Raji (cell line): Measurements from ENCODE around the gene PRPF6.

Experiments used
- POLR2A ChIP-seq: IDR thresholded peaks from 2 replicates; pipeline ENCODE4 v1.6.1; 2011; ENCODE audit warnings: low read depth, low read length, control low read depth; ENCODE audit not compliant: insufficient read depth

The PRPF6 gene

GRCh38 chr20:63955827-63956663 lies 24.9 kb upstream of the PRPF6 start, which contains the start of gene UCKL1:
Gene UCKL1, minus strand, starts transcription at chr20:63956416. Its CDS starts 44 bp downstream, at chr20:63956372.
- peak; percentile 88 for TF ChIP-seq POLR2A

- no peak for TF ChIP-seq POLR2A
Observed at GRCh38 chr20:63956664-63957003, 24.3 kb upstream of the PRPF6 start.

- TF ChIP-seq POLR2A = peak; percentile 80
Observed at GRCh38 chr20:63957004-63957689, 23.8 kb upstream of the PRPF6 start.

- TF ChIP-seq POLR2A = no peak
Observed at GRCh38 chr20:63957690-63958441, 23.1 kb upstream of the PRPF6 start.

GRCh38 chr20:63958471-63958870 lies 22.5 kb upstream of the PRPF6 start:
- TF ChIP-seq POLR2A = no peak

- TF ChIP-seq POLR2A = no peak
Observed at GRCh38 chr20:63958964-63959698, 21.8 kb upstream of the PRPF6 start.

- no peak for TF ChIP-seq POLR2A
Observed at GRCh38 chr20:63959699-63960075, 21.2 kb upstream of the PRPF6 start.

GRCh38 chr20:63961664-63962425 lies 19.1 kb upstream of the PRPF6 start:
- no peak for TF ChIP-seq POLR2A

GRCh38 chr20:63962426-63963347 lies 18.2 kb upstream of the PRPF6 start:
- TF ChIP-seq POLR2A = no peak

GRCh38 chr20:63963348-63963741 lies 17.6 kb upstream of the PRPF6 start:
- TF ChIP-seq POLR2A = no peak

GRCh38 chr20:63963784-63964301 lies 17.1 kb upstream of the PRPF6 start:
- no peak for TF ChIP-seq POLR2A

GRCh38 chr20:63964412-63964811 lies 16.5 kb upstream of the PRPF6 start:
- no peak for TF ChIP-seq POLR2A
